ENCODE measurements around the gene SNX32. TPM values are rescaled to one million over a fixed set of nuclear protein-coding genes. Genes with fewer than 3 reads are reported as not detected.
A peak's percentile ranks its signal among the peaks of the same experiment; 100 is the strongest.

Gene SNX32
- total RNA-seq, 6 experiments from 2014 or later, result not detected

GRCh38 chr11:65810046-65810868 lies 23.5 kb upstream of the SNX32 start:
- Mint-ChIP-seq H3K4me1 (ENCODE audit: low read depth) (peaks cover 8% of the 10 kb centered on the region; the same call in 1 of the 2 replicates), H3K27ac (no peak overlapping the region), H3K27me3 (ENCODE audit: insufficient read depth) (peaks cover 41% of the 10 kb centered on the region), H3K36me3 (ENCODE audit: low read depth) (no peaks in the 10 kb centered on the region), H3K4me3 (no peak overlapping the region), H3K9me3 (no peaks in the 10 kb centered on the region)
- no peak for TF ChIP-seq CTCF (IDR thresholded peaks at IDR 0.05)
- no peak for DNase-seq

GRCh38 chr11:65811764-65812475 lies 21.8 kb upstream of the SNX32 start:
- Mint-ChIP-seq H3K9me3 (no peaks in the 10 kb centered on the region), H3K4me1 (ENCODE audit: low read depth) (peaks cover 8% of the 10 kb centered on the region; the same call in 1 of the 2 replicates), H3K27me3 (ENCODE audit: insufficient read depth) (peaks cover 38% of the 10 kb centered on the region), H3K27ac (no peak overlapping the region), H3K36me3 (ENCODE audit: low read depth) (no peaks in the 10 kb centered on the region; the same call in 1 of the 2 replicates), H3K4me3 (no peak overlapping the region)
- no peak for TF ChIP-seq CTCF (IDR thresholded peaks at IDR 0.05)
- DNase-seq, result no peak

GRCh38 chr11:65814131-65814985 lies 19.4 kb upstream of the SNX32 start:
- H3K4me3 Mint-ChIP-seq, result no peak overlapping the region
- peak; percentile 4 for DNase-seq
- peaks cover 28% of the 10 kb centered on the region for H3K27me3 Mint-ChIP-seq (ENCODE audit: insufficient read depth)
- H3K27ac Mint-ChIP-seq, result no peak overlapping the region
- TF ChIP-seq CTCF (IDR thresholded peaks at IDR 0.05), result no peak
- H3K9me3 Mint-ChIP-seq, result no peaks in the 10 kb centered on the region
- peaks cover 14% of the 10 kb centered on the region for H3K4me1 Mint-ChIP-seq (ENCODE audit: low read depth)
- no peaks in the 10 kb centered on the region; the same call in 1 of the 2 replicates for H3K36me3 Mint-ChIP-seq (ENCODE audit: low read depth)

GRCh38 chr11:65814986-65815565 lies 18.7 kb upstream of the SNX32 start:
- DNase-seq, result no peak
- Mint-ChIP-seq H3K36me3 (ENCODE audit: low read depth) (no peaks in the 10 kb centered on the region; the same call in 1 of the 2 replicates), H3K9me3 (no peaks in the 10 kb centered on the region), H3K4me3 (no peak overlapping the region), H3K4me1 (ENCODE audit: low read depth) (peaks cover 14% of the 10 kb centered on the region), H3K27me3 (ENCODE audit: insufficient read depth) (peaks cover 28% of the 10 kb centered on the region), H3K27ac (no peak overlapping the region)
- no peak for TF ChIP-seq CTCF (IDR thresholded peaks at IDR 0.05)

- Mint-ChIP-seq H3K4me3 (no peak overlapping the region), H3K27ac (no peak overlapping the region), H3K36me3 (ENCODE audit: low read depth) (no peaks in the 10 kb centered on the region; the same call in 1 of the 2 replicates), H3K27me3 (ENCODE audit: insufficient read depth) (peaks cover 24% of the 10 kb centered on the region), H3K9me3 (no peaks in the 10 kb centered on the region), H3K4me1 (ENCODE audit: low read depth) (peaks cover 14% of the 10 kb centered on the region)
- DNase-seq, result no peak
- TF ChIP-seq CTCF (IDR thresholded peaks at IDR 0.05), result no peak
These were observed 17.1 kb upstream of the SNX32 start for GRCh38 chr11:65816696-65817095.
